Astrocyte of the cerebellum (primary cell): ENCODE data around the gene KCNE1.

Source experiments
- DNase-seq: peaks from one replicate; pipeline ENCODE4 v3.0.0-alpha.2; 2011; ENCODE audit warnings: low read depth
- H3K4me3 ChIP-seq: 2 replicates; pipeline ENCODE4 v1.5.1; 2011; ENCODE audit warnings: mild to moderate bottlenecking, low read depth, low read length, moderate library complexity
- CTCF ChIP-seq: IDR thresholded peaks from 2 replicates; pipeline ENCODE4 v1.5.1; 2012; ENCODE audit warnings: low read length, low read depth, moderate library complexity, mild to moderate bottlenecking; ENCODE audit errors: missing control alignments
- in situ Hi-C: cut with HindIII; loops from 2 replicates; pipeline ENCODE4 v1.10.0; 2017; ENCODE audit warnings: low sequenced_read_pairs

Gene KCNE1

GRCh38 chr21:34517039-34517438, 5.0 kb upstream of the KCNE1 start:
- H3K4me3 ChIP-seq, result no peak overlapping the region
- in situ Hi-C loops, result no loop called here
- no peak for DNase-seq
- TF ChIP-seq CTCF, result no peak

- no peak for DNase-seq
- H3K4me3 ChIP-seq, result no peak overlapping the region
- in situ Hi-C loops, result no loop called here
- no peak for TF ChIP-seq CTCF
Observed at GRCh38 chr21:34514576-34515115, 2.6 kb upstream of the KCNE1 start.

- no peak for DNase-seq
- no peak overlapping the region for H3K4me3 ChIP-seq
- no peak for TF ChIP-seq CTCF
- in situ Hi-C loops, result no loop called here
Observed at GRCh38 chr21:34513129-34513675, 1.2 kb upstream of the KCNE1 start.

- in situ Hi-C loops, result no loop called here
- TF ChIP-seq CTCF, result no peak
- no peak for DNase-seq
- no peak overlapping the region for H3K4me3 ChIP-seq
Observed at GRCh38 chr21:34511181-34511580, 829 bp downstream of the KCNE1 start.

- DNase-seq, result no peak
- in situ Hi-C loops, result no loop called here
- no peak overlapping the region for H3K4me3 ChIP-seq
- TF ChIP-seq CTCF, result peak; percentile 81
Observed at GRCh38 chr21:34510148-34511142, 1.6 kb downstream of the KCNE1 start.

- no peak overlapping the region for H3K4me3 ChIP-seq
- in situ Hi-C loops, result no loop called here
- DNase-seq, result no peak
Observed at GRCh38 chr21:34509151-34509550, 2.9 kb downstream of the KCNE1 start.

More at GRCh38 chr21:34509151-34509550, 2.9 kb downstream of the KCNE1 start:
- TF ChIP-seq CTCF, result peak; percentile 15
